GM12892 (cell line): ENCODE measurements around the gene NKAIN1.

ENCODE experiments used
- POLR2A ChIP-seq: IDR thresholded peaks from 2 replicates; pipeline ENCODE4 v1.6.1; 2011; ENCODE audit warnings: low read depth, low read length, control low read depth
- POLR2AphosphoS5 ChIP-seq: IDR thresholded peaks from 2 replicates; pipeline ENCODE4 v1.6.1; 2011; ENCODE audit warnings: low read depth, low read length, control low read depth
- TAF1 ChIP-seq: IDR thresholded peaks from 2 replicates; pipeline ENCODE4 v1.6.1; 2011; ENCODE audit warnings: low read depth, mild to moderate bottlenecking, control low read depth, low read length, borderline replicate concordance

GRCh38 chr1:31208361-31208945 lies 31.2 kb downstream of the NKAIN1 start:
- TF ChIP-seq POLR2A, result no peak
- no peak for TF ChIP-seq POLR2AphosphoS5
- TF ChIP-seq TAF1, result no peak
